CD4-positive, alpha-beta T cell treated with Interleukin-17A for 1 hour (primary cell): ENCODE data around the gene FBXO42.

ENCODE experiments used
- DNase-seq: peaks from one replicate; pipeline ENCODE4 v3.0.0-alpha.2; 2020

Gene FBXO42

GRCh38 chr1:16199700-16200099 lies 152.6 kb downstream of the FBXO42 start:
- no peak for DNase-seq

- DNase-seq, result no peak
Observed at GRCh38 chr1:16199157-16199501, 153.2 kb downstream of the FBXO42 start.

GRCh38 chr1:16198444-16199156 lies 153.7 kb downstream of the FBXO42 start:
- DNase-seq, result no peak

GRCh38 chr1:16196874-16197273 lies 155.4 kb downstream of the FBXO42 start:
- DNase-seq, result no peak
